Measurements from ENCODE around the gene SMAD7. TPM values are rescaled to one million over a fixed set of nuclear protein-coding genes. Genes with fewer than 3 reads are reported as not detected.

Gene SMAD7
- total RNA-seq, 1 donor from 2014 or later, result 76.5 TPM

DNA sequence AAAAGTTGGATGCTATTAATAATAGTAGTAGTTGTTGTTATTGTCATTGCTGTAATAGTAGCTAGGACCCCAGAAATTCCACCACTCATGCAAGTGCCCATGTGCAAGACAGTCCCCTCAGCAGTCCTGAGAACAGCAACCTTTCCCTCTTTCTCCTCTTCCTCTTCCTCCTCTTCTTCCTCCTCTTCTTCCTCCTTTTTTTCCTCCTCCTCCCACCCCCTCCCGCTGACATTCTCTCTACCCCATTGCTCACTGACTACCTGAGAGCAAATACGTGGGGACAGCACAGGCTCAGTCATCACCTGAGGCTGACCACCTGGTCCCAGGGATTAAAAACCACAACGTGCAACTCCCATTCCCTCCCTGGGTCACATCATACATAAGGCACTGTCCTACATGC is 41.8 kb downstream of the SMAD7 start:
- peaks cover 0 to 2% of the 10 kb centered on the region in 2 donors for H3K4me1 ChIP-seq
- intact Hi-C loops (cut with DNase I), result no loop called here
- H3K27me3 ChIP-seq, result no peaks in the 10 kb centered on the region
- H3K36me3 ChIP-seq, result no peaks in the 10 kb centered on the region
- no peak overlapping the region for H3K27ac ChIP-seq
- H3K9me3 ChIP-seq, result no peaks in the 10 kb centered on the region
- peak in 1 of 2 donors; percentile 16 for DNase-seq (ENCODE audit: low spot score in 2 of 2)
- TF ChIP-seq, protein P1, sequence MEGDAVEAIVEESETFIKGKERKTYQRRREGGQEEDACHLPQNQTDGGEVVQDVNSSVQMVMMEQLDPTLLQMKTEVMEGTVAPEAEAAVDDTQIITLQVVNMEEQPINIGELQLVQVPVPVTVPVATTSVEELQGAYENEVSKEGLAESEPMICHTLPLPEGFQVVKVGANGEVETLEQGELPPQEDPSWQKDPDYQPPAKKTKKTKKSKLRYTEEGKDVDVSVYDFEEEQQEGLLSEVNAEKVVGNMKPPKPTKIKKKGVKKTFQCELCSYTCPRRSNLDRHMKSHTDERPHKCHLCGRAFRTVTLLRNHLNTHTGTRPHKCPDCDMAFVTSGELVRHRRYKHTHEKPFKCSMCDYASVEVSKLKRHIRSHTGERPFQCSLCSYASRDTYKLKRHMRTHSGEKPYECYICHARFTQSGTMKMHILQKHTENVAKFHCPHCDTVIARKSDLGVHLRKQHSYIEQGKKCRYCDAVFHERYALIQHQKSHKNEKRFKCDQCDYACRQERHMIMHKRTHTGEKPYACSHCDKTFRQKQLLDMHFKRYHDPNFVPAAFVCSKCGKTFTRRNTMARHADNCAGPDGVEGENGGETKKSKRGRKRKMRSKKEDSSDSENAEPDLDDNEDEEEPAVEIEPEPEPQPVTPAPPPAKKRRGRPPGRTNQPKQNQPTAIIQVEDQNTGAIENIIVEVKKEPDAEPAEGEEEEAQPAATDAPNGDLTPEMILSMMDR (IDR thresholded peaks at IDR 0.05), result no peak
- no peak overlapping the region for H3K4me3 ChIP-seq

DNA sequence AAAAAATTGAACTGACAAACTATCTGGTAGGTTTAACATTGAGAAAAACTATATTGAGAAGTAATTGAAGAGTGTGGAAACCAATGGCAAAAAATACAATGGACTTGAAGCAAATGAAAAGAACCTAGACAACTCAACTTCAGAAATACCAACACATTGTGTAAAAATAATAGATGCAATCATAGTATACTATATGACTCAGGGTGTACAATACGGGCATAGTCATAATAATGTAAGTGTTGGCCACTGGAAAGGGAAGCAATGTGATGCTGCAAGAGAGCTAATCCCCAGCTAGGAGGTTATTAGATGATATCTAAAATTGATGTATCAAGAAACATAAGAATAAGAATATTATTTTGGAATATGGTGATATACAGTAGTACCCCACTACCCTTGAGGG is 45.3 kb downstream of the SMAD7 start:
- no peaks in the 10 kb centered on the region for H3K27me3 ChIP-seq
- peaks cover 13 to 23% of the 10 kb centered on the region in 2 donors for H3K4me1 ChIP-seq
- intact Hi-C loops (cut with DNase I), result no loop called here
- H3K9me3 ChIP-seq, result no peaks in the 10 kb centered on the region
- no peak overlapping the region for H3K4me3 ChIP-seq
- no peak for DNase-seq (ENCODE audit: low spot score in 2 of 2)
- TF ChIP-seq, protein P1 (IDR thresholded peaks at IDR 0.05), result no peak
- no peaks in the 10 kb centered on the region for H3K36me3 ChIP-seq
- H3K27ac ChIP-seq, result no peak overlapping the region

DNA sequence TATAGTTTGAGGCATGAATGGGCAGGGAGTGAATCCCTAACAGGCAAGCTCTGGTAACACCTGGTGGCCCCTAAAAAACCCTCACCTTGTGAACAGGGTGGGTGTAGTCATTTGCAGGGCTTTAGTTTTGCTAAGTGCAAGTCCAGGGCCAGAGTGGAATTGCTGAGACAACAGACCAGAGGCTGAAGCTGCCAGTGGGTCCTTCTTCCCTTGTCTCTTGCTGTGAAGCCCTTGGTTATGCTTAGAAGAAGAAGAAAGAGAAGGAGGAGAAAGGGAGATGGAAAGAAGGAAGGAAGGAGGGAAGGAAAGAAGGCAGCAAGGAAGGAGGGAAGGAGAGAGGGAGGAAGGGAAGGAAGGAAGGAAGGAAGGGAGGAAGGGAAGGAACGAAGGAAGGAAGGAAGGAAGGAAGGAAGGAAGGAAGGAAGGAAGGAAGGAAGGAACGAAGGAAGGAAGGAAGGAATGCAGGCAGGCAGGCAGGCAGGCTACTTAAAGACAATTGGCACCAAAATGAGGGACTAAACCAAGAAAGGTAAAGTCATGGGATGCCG is 45.8 kb downstream of the SMAD7 start:
- H3K27ac ChIP-seq, result no peak overlapping the region
- no peaks in the 10 kb centered on the region for H3K36me3 ChIP-seq
- DNase-seq (ENCODE audit: low spot score in 2 of 2), result peak in 1 of 2 donors; percentile 31
- no peak overlapping the region for H3K4me3 ChIP-seq
- H3K4me1 ChIP-seq, result peaks cover 13 to 23% of the 10 kb centered on the region in 2 donors
- intact Hi-C loops (cut with DNase I), result no loop called here
- TF ChIP-seq, protein P1 (IDR thresholded peaks at IDR 0.05), result no peak
- H3K27me3 ChIP-seq, result no peaks in the 10 kb centered on the region
- no peaks in the 10 kb centered on the region for H3K9me3 ChIP-seq

DNA sequence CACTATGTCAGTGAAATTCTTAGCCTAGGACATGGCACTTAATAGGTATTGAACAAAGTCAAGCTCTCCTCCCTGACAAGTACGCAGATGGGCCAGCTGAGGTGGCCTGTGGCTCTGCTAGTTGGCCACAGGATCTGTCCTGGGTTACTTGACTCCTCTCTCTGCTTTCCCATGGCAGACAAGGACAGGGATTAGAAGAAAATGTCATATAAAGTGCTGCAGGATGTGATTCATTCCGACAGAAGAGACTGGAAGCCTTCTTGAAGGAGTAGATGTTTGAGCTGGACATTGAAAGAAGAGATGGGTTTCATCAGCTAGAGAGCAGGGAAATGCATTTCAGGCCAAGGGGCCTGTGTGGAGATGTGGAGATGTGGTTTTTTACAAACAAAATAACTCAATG is 46.7 kb downstream of the SMAD7 start:
- DNase-seq (ENCODE audit: low spot score in 2 of 2), result peak in 1 of 2 donors; percentile 53
- TF ChIP-seq, protein P1 (IDR thresholded peaks at IDR 0.05), result no peak
- Histone ChIP-seq H3K27me3 (no peaks in the 10 kb centered on the region), H3K9me3 (no peaks in the 10 kb centered on the region), H3K36me3 (no peaks in the 10 kb centered on the region), H3K27ac (peak overlapping the region; percentile 94), H3K4me1 (peaks cover 13 to 23% of the 10 kb centered on the region in 2 donors), H3K4me3 (no peak overlapping the region)
- intact Hi-C loops (cut with DNase I), result no loop called here

DNA sequence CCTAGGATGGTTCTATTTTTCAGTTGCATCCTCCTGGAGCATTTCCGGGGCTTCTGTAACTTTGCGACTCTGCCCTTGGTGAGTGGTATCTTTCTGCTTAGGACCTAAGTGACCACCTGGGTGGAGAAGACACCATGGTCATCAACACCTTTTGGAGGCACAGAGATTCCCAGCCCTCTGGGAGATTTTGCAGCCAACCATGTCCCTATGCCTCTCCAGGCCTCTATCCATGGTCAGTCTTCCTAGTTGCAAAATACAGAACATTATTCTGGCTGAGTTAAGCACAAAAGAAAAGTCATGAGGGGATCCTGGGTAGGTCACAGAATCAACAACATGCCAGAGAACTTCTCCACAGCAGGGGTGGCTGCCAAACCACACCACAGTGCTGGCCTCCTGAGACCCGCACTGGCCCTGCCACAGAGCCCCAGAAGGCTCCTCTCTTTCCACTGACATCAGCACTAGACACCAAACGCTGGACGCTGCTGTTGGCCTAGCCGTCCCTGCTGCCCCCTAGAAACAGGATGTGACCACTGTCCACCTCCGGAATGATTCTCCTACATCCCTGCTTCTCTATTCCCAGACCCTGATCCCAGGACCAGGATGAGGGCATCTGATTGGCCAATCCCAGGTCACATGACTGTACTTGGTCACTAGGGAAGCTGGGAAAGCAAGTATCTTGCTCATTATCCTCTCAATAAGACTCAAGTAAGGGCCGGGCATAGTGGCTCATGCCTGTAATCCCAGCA is 47.7 kb downstream of the SMAD7 start:
- intact Hi-C loops (cut with DNase I), result loop anchor here (1.0 to 2.0 kb wide), 3 partner anchors 24 to 52 kb away; no protein-coding TSS in a partner anchor
- Histone ChIP-seq H3K27ac (peak overlapping the region; percentile 94), H3K27me3 (no peaks in the 10 kb centered on the region), H3K4me1 (peaks cover 13 to 23% of the 10 kb centered on the region in 2 donors), H3K36me3 (no peaks in the 10 kb centered on the region), H3K4me3 (no peak overlapping the region), H3K9me3 (no peaks in the 10 kb centered on the region)
- DNase-seq (ENCODE audit: low spot score in 2 of 2), result peak; percentile 56 to 93
- TF ChIP-seq, protein P1 (IDR thresholded peaks at IDR 0.05), result no peak

Measured in ascending aorta (tissue), 2 donors.